GM21619 (cell line): ENCODE measurements around the gene EBF4.

Source experiments
- ATAC-seq: cut with Tn5 transposase; IDR thresholded peaks from one replicate; pipeline ENCODE4 v1.9.1; 2021; ENCODE audit not compliant: unreplicated experiment

Gene EBF4

DNA sequence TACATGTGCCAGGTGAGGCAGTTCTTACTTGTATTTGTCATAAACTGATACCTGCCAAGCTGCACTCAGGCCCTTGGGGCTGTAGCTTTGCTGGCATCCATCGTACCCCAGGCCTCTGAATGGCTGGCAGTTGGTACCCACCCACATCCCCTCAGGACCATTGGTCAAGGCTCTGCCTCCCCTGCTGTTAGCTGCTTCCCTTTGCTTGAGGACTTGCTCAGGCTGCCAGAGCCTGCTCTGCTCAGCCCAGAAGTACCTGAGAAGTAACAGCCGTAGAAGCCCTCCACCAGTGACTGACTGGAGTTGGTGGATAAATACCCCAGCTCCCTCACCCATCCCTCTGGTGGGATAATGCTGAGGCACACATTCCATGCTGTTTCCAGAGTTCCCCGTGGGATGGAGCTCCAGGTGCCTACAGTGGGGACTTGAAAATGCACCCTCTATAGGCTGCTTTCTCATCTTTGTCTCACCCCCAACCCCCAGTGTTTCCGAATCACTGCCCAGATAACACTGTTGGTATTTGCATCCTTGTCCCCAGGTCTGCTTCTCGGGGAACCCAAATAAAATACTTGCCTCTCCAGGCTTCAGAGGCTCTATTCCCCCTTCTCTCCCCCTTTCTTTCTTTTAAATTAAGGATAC, 7.3 kb downstream of the EBF4 start:
- ATAC-seq: no peak

GRCh38 chr20:2700913-2701620, 8.5 kb downstream of the EBF4 start:
- no peak for ATAC-seq

- ATAC-seq: no peak
These were observed 9.1 kb downstream of the EBF4 start for GRCh38 chr20:2701671-2702081.

DNA sequence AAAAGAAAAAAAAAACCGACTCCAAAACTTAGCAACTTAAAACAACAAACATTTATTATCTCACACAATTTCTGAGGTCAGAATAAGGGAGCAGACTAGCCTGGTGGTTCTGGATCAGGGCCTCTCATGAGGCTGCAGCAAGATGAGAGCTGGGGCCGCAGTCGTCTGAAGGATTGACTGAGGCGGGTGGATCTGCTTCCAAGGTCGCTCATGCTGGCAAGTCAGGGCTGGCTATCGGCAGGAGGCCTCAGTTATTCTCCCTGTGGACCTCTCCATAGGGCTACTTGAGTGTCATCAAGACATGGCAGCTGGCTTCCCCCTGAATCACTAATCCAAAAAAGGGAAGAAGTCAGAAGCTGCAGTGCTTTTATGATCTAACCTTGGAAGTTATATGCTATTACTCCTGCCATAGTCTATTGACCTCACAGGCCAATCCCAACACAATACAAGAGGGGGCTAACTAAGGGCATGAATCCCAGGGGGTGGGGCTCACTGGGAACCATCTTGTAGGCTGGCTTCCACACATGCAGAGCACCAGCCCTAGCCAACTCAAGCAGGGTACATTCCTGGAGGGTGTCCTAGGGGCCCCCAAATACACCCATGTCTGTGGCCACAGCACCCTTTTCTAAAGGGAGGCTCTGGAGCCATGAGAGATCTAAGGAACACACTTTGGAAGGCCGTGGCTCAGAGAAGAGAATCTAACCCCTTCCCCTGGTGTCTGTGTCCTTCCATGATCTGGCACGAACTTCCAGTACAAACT, 11.3 kb downstream of the EBF4 start:
- no peak for ATAC-seq

DNA sequence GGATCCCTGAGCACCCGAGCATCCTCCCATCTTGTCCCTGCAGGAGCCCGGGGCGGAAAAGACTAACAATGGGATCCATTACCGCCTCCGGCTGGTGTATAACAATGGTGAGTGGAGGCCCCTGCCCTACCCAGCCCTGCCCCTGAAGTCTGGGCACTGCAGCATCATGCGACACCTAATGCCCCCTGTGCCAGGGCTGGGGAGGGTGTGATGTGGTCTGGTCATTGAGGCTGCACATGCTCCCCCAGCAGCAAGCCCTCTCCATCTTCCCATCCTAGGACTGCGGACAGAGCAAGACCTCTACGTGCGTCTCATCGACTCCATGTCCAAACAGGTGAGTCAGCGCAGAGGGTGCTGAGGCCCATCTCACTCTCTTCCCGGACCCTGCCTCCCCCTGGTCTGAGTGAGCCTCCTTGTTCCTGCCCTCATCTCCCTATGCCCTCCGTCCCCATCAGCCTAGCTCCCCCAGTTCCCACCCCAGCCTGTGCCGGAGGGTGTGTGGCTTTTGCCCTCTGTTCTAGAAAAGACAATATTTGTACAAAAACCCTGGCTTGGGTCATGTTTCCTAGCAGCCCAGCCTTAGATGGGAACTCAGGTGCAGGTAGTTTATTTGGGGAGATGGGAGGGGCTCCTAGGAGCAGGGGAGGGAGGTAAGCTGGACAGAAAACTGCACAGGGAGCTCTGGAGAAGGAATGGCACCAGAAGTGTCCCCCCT, 13.5 kb downstream of the EBF4 start:
- no peak for ATAC-seq

- ATAC-seq: no peak
These were observed 14.2 kb downstream of the EBF4 start for GRCh38 chr20:2706688-2707352.

- no peak for ATAC-seq
These were observed 14.9 kb downstream of the EBF4 start for GRCh38 chr20:2707353-2708072.

GRCh38 chr20:2708073-2708415, 15.5 kb downstream of the EBF4 start:
- ATAC-seq: no peak

- ATAC-seq: no peak
These were observed 16.1 kb downstream of the EBF4 start for GRCh38 chr20:2708665-2709064.

DNA sequence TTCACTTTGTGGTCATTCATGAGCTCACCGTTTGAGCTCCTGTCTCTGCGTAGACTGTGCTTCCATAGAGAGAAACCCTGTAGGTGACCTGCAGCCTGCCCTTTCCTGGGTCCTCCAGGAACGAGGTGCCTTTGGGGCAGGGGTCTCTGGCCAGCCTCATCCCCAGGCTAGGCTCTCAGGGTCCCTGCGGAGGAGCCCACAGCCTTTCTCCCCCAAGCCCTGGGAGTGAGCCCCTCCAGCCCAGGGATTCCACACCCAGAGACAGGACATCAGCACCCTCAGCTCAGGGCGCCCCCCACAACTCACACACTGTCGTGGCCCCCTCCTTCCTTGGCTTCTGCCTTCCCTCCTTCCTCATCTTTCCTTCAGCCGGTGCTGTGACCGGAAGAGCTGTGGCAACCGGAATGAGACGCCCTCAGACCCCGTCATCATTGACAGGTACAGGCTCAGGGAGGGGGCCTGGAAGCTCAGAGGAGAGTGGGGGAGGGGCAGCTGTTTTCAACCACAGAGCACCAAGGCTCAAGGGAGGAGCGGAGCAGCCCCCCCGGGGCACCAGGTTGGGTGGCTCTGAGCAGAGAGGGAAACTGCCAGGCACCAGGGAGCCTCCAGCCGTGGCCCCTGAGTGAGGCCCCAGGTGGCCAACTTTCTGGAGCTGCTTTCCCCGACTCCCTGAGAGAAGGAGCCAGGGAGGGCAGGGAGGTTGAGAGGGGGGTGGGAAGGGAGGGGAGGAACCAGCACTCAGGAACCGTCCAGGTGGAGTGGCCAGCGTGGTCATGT, 16.8 kb downstream of the EBF4 start:
- ATAC-seq: no peak

- ATAC-seq: no peak
These were observed 20.7 kb downstream of the EBF4 start for GRCh38 chr20:2713285-2713684.

DNA sequence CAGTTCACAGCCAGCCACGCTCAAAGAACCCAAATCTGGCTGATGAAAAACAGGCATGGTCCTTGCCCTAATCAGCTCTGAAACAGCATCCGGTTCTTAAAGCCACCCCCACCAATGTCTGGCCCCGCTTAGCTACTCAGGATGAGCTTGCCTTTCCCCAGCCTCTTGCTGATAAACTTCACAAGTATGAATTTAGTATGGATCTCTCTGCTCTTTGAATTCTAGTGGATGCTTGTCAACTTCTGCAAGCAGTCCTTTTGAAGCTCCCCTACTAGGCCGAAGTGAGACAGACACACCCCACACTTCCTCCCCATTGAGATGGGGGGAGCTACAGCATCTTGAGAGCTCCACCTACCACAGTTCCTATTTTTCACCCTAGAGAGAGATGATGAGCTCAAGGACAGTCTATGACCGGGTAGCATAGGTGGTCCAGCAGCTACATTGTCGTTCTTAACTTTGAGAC, 36.7 kb downstream of the EBF4 start:
- no peak for ATAC-seq

- ATAC-seq: no peak
These were observed 37.2 kb downstream of the EBF4 start for GRCh38 chr20:2729791-2730190.

GRCh38 chr20:2734899-2735298, 42.3 kb downstream of the EBF4 start:
- no peak for ATAC-seq

DNA sequence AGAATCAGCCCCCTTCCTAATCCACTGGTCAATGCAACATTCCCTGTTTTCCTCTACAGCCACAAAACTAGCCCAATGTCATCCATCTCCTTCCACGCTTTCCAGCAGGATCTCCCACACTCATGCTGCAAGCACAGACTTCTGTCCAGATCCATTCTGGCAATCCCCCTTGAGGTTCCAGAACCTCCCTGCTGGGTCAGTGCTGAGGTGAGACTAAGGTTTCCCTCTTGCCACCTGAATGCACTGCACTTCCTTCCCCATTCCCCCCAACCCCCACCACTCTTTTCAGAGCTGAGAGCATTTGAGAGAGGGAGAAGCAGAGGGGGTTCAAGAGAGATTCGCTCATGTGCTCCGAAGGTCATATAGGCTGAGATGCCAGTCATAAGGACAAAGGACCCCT, 43.9 kb downstream of the EBF4 start:
- no peak for ATAC-seq

DNA sequence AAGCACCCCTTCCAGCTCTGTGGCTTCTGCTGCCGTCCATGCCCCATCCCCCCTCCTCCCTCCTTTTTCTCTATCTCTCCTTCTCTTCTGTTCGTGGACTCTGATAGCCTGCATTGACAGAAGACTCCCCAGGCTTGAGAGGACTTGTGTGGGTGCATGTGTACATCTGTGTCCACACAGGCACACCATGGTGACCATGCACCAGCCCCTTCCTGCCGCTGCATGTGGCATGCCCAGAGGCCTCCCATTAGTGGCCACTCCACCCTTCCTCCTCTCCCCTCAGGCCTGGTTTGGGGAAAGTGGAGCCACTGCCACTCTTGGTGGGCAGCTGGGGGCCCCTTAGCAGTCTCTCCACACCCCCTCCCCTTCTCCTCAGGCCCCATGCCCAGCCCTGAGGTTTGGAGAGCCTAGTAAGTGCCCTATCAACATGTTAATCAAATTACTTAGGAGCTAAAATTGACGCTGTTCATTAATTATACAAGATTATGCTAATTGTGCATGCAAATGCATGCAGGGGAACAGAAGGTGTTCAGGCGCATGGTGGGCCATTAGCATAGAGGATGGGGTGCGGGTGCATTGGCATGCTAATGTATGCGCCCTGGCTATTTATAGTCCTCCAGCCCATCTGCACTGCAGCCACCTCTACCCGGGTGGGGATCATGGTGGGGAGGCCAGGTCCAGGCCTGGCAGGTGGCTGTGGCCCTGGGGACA, 45.9 kb downstream of the EBF4 start:
- no peak for ATAC-seq

- no peak for ATAC-seq
These were observed 46.4 kb downstream of the EBF4 start for GRCh38 chr20:2739042-2739398.

DNA sequence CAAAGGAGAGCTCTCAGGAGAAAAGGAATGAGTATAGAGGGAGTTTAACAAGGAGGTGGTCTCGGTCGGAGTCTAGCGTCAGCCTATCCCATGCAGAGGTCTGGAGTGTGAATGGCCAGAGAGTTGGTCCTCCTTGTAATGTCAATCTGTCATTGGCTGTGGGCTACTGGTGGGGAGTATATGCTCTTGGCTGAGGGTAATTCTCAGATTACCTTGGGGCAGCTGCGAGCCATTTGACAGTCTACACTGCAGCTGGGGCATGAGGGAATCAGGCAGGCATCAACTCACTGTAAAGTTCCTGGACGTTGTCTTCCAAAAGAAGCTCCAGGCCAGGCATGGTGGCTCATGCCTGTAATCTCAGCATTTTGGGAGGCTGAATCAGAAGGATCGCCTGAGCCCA, 48.1 kb downstream of the EBF4 start:
- no peak for ATAC-seq

DNA sequence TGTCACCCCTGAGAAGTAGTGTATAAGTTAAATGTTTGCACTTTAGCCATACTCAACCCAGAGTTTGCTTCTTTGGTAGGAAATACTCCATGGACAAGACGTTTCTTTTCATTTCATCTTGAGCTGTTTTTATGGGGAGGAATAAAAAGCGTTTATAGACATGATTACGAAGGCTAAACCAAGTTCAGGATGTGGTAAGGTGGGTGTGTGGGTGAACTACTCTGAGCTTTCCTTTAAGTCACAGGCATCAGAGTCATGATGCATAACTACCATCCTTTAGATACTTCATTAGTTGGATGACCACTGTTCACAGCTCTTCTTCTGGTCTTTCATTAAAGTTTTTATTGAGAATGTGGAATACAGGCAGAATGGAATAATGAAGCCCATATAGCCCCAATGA, 48.9 kb downstream of the EBF4 start:
- no peak for ATAC-seq
